ENCODE results near the gene TEKT5. TPM values are rescaled to one million over a fixed set of nuclear protein-coding genes. Genes with fewer than 3 reads are reported as not detected.
"Not testable (repeated sequence)": the region's sequence is repeated elsewhere in the genome, so short reads cannot be mapped to it uniquely, and the experiment has no call there.

TEKT5 gene
- total RNA-seq, 1 donor from 2014 or later: 0.29 TPM

GRCh38 chr16:10684511-10685151 lies 10.1 kb downstream of the TEKT5 start:
- no peak for DNase-seq (ENCODE audit: low spot score, unreplicated experiment)
- TF ChIP-seq CTCF (IDR thresholded peaks at IDR 0.05; ENCODE audit: unreplicated experiment): no peak

GRCh38 chr16:10683170-10683569 lies 11.6 kb downstream of the TEKT5 start:
- Mint-ChIP-seq H3K4me3 (ENCODE audit: low read depth) (no peak overlapping the region), H3K9me3 (ENCODE audit: low read depth) (no peaks in the 10 kb centered on the region), H3K27me3 (peaks cover 5% of the 10 kb centered on the region), H3K27ac (no peak overlapping the region), H3K4me1 (ENCODE audit: low read depth) (no peaks in the 10 kb centered on the region), H3K36me3 (ENCODE audit: insufficient read depth) (no peaks in the 10 kb centered on the region)
- no peak for DNase-seq (ENCODE audit: low spot score, unreplicated experiment)
- no peak for TF ChIP-seq CTCF (IDR thresholded peaks at IDR 0.05; ENCODE audit: unreplicated experiment)

More at GRCh38 chr16:10684511-10685151, 10.1 kb downstream of the TEKT5 start:
- Mint-ChIP-seq H3K9me3 (ENCODE audit: low read depth) (no peaks in the 10 kb centered on the region), H3K27me3 (peaks cover 5% of the 10 kb centered on the region), H3K36me3 (ENCODE audit: insufficient read depth) (no peaks in the 10 kb centered on the region), H3K27ac (no peak overlapping the region), H3K4me3 (ENCODE audit: low read depth) (no peak overlapping the region), H3K4me1 (ENCODE audit: low read depth) (peaks cover 2% of the 10 kb centered on the region)

GRCh38 chr16:10682604-10683003 lies 12.1 kb downstream of the TEKT5 start:
- no peak for TF ChIP-seq CTCF (IDR thresholded peaks at IDR 0.05; ENCODE audit: unreplicated experiment)
- H3K4me3 Mint-ChIP-seq (ENCODE audit: low read depth): no peak overlapping the region
- no peak overlapping the region for H3K27ac Mint-ChIP-seq
- DNase-seq (ENCODE audit: low spot score, unreplicated experiment): no peak
- no peaks in the 10 kb centered on the region for H3K4me1 Mint-ChIP-seq (ENCODE audit: low read depth)
- no peaks in the 10 kb centered on the region for H3K9me3 Mint-ChIP-seq (ENCODE audit: low read depth)
- H3K36me3 Mint-ChIP-seq (ENCODE audit: insufficient read depth): no peaks in the 10 kb centered on the region
- peaks cover 5% of the 10 kb centered on the region for H3K27me3 Mint-ChIP-seq

- Mint-ChIP-seq H3K27ac (no peak overlapping the region), H3K27me3 (peaks cover 5% of the 10 kb centered on the region), H3K4me3 (ENCODE audit: low read depth) (no peak overlapping the region), H3K9me3 (ENCODE audit: low read depth) (no peaks in the 10 kb centered on the region), H3K4me1 (ENCODE audit: low read depth) (no peaks in the 10 kb centered on the region), H3K36me3 (ENCODE audit: insufficient read depth) (no peaks in the 10 kb centered on the region)
- no peak for DNase-seq (ENCODE audit: low spot score, unreplicated experiment)
- TF ChIP-seq CTCF (IDR thresholded peaks at IDR 0.05; ENCODE audit: unreplicated experiment): no peak
Measured at GRCh38 chr16:10681310-10682308, 13.1 kb downstream of the TEKT5 start.

GRCh38 chr16:10679921-10680320 lies 14.8 kb downstream of the TEKT5 start:
- Mint-ChIP-seq H3K36me3 (ENCODE audit: insufficient read depth) (no peaks in the 10 kb centered on the region), H3K27ac (no peak overlapping the region), H3K4me1 (ENCODE audit: low read depth) (no peaks in the 10 kb centered on the region), H3K9me3 (ENCODE audit: low read depth) (no peaks in the 10 kb centered on the region), H3K27me3 (peaks cover 2% of the 10 kb centered on the region), H3K4me3 (ENCODE audit: low read depth) (no peak overlapping the region)
- TF ChIP-seq CTCF (IDR thresholded peaks at IDR 0.05; ENCODE audit: unreplicated experiment): no peak
- no peak for DNase-seq (ENCODE audit: low spot score, unreplicated experiment)

GRCh38 chr16:10679441-10679840 lies 15.3 kb downstream of the TEKT5 start:
- not testable (repeated sequence) for H3K4me3 Mint-ChIP-seq (ENCODE audit: low read depth); DNase-seq (ENCODE audit: low spot score, unreplicated experiment); H3K36me3 Mint-ChIP-seq (ENCODE audit: insufficient read depth); H3K9me3 Mint-ChIP-seq (ENCODE audit: low read depth); H3K27me3 Mint-ChIP-seq; H3K27ac Mint-ChIP-seq; H3K4me1 Mint-ChIP-seq (ENCODE audit: low read depth)

Measured in progenitor cell of endocrine pancreas (in vitro differentiated cells).